Measurements from ENCODE around the gene WWOX.

WWOX gene

DNA sequence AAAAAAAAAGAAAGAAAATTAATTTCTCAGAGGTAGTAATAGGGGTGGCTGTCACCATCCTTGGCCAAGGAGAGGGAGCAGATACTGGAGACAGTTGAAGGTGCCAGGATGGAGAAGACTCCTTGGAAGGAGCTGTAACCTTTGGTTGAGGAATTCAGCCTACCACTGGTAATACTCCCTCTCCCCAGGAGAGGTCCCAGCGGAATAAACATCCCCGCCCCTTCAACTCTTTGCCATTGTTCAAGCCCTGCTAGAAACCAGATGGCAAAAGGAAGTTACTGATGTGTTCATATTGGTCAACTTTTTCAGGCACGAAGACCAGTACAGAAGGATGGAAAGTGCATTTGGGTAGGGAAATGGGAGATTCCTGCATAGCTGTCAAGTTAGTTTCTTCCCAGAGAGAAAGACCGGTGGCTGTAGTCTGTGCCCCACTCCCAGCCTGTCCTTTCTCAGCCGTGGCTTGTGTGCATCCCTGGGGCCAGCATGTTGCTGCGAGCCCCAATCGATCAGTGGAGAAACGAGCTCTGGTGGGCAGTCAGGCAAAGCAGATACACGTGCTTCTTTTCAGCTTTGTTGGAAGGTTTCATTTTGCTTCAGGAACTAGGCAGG, 889.0 kb downstream of the WWOX start:
- H3K27me3 ChIP-seq (ENCODE audit: insufficient read depth, low read length, poor library complexity): no peaks in the 10 kb centered on the region
- H4K20me1 ChIP-seq (ENCODE audit: insufficient read depth, low read length): no peaks in the 10 kb centered on the region
- DNase-seq (no peak), ATAC-seq (ENCODE audit: insufficient read depth, low read depth) (no peak)
- no peak for TF ChIP-seq EZH2 (IDR thresholded peaks at IDR 0.05; ENCODE audit: borderline replicate concordance, low read depth, low read length, severe bottlenecking)
- TF ChIP-seq, protein P1, sequence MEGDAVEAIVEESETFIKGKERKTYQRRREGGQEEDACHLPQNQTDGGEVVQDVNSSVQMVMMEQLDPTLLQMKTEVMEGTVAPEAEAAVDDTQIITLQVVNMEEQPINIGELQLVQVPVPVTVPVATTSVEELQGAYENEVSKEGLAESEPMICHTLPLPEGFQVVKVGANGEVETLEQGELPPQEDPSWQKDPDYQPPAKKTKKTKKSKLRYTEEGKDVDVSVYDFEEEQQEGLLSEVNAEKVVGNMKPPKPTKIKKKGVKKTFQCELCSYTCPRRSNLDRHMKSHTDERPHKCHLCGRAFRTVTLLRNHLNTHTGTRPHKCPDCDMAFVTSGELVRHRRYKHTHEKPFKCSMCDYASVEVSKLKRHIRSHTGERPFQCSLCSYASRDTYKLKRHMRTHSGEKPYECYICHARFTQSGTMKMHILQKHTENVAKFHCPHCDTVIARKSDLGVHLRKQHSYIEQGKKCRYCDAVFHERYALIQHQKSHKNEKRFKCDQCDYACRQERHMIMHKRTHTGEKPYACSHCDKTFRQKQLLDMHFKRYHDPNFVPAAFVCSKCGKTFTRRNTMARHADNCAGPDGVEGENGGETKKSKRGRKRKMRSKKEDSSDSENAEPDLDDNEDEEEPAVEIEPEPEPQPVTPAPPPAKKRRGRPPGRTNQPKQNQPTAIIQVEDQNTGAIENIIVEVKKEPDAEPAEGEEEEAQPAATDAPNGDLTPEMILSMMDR (IDR thresholded peaks at IDR 0.05; ENCODE audit: borderline replicate concordance, extremely low read depth, low read length, poor library complexity, severe bottlenecking): no peak
- no peak overlapping the region for H3K9ac ChIP-seq (ENCODE audit: low read depth, low read length)
- no peak overlapping the region for H2AFZ ChIP-seq (ENCODE audit: low read depth, low read length)
- H3K4me2 ChIP-seq (ENCODE audit: insufficient read depth, low read length): no peak overlapping the region
- no peaks in the 10 kb centered on the region for H3K9me3 ChIP-seq (ENCODE audit: insufficient read depth, low read length, severe bottlenecking)
- H3K4me1 ChIP-seq (ENCODE audit: insufficient read depth, low read length): no peaks in the 10 kb centered on the region
- H3K36me3 ChIP-seq (ENCODE audit: insufficient read depth, low read length): no peaks in the 10 kb centered on the region
- H3K79me2 ChIP-seq (ENCODE audit: insufficient read depth, low read length): no peaks in the 10 kb centered on the region
- H3K27ac ChIP-seq (ENCODE audit: low read length): no peak overlapping the region
- H3K4me3 ChIP-seq (ENCODE audit: low read depth in 1 of 2, low read length in 2 of 2): no peak overlapping the region

DNA sequence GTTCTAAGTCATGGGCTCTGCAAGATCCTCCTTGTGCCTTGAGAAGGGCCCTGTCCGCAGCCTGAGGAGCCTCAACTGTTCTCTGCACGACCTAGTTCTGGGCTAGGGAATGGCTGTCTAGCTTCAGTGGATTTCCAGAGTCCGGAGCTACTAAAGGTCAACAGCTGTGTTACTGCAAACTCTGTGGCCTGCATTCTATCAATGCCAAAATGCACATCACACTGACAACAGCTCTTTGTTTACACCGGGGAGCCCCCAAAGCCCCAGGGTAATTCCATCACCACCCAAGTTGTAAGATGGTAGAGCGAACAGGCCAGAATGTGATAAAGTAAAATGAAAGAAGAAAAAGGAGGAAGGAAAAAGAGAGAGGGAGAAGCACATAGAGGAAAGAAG, 890.9 kb downstream of the WWOX start:
- Histone ChIP-seq H3K79me2 (ENCODE audit: insufficient read depth, low read length) (no peaks in the 10 kb centered on the region), H3K27me3 (ENCODE audit: insufficient read depth, low read length, poor library complexity) (no peaks in the 10 kb centered on the region), H3K4me3 (ENCODE audit: low read depth in 1 of 2, low read length in 2 of 2) (no peak overlapping the region), H4K20me1 (ENCODE audit: insufficient read depth, low read length) (no peaks in the 10 kb centered on the region), H3K27ac (ENCODE audit: low read length) (no peak overlapping the region), H3K36me3 (ENCODE audit: insufficient read depth, low read length) (no peaks in the 10 kb centered on the region), H3K4me2 (ENCODE audit: insufficient read depth, low read length) (no peak overlapping the region), H3K9me3 (ENCODE audit: insufficient read depth, low read length, severe bottlenecking) (no peaks in the 10 kb centered on the region), H3K4me1 (ENCODE audit: insufficient read depth, low read length) (peaks cover 4% of the 10 kb centered on the region), H2AFZ (ENCODE audit: low read depth, low read length) (no peak overlapping the region), H3K9ac (ENCODE audit: low read depth, low read length) (no peak overlapping the region)
- ATAC-seq (ENCODE audit: insufficient read depth, low read depth) (no peak), DNase-seq (no peak)
- no peak for TF ChIP-seq EZH2 (IDR thresholded peaks at IDR 0.05; ENCODE audit: borderline replicate concordance, low read depth, low read length, severe bottlenecking)
- TF ChIP-seq, protein P1 (IDR thresholded peaks at IDR 0.05; ENCODE audit: borderline replicate concordance, extremely low read depth, low read length, poor library complexity, severe bottlenecking): no peak

DNA sequence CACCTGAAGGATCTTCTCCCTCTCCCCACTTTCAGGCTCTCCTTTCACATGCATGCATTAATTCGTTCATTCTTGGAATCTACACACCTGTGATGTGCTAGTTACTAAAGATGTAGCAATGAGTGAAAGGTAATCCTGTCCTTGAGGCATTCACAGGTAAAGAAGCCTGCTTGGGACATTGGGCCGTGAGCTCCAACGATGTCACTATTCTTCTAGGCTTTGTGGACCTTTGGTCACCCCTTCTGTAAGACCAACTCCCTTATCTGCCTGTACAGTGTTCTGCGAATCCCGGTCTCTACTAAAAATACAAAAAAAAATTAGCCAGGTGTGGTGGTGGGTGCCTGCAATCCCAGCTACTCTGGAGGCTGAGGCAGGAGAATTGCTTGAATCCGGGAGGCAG, 892.5 kb downstream of the WWOX start:
- Histone ChIP-seq H4K20me1 (ENCODE audit: insufficient read depth, low read length) (no peaks in the 10 kb centered on the region), H3K27ac (ENCODE audit: low read length) (no peak overlapping the region), H3K27me3 (ENCODE audit: insufficient read depth, low read length, poor library complexity) (no peaks in the 10 kb centered on the region), H3K9ac (ENCODE audit: low read depth, low read length) (no peak overlapping the region), H3K4me3 (ENCODE audit: low read depth in 1 of 2, low read length in 2 of 2) (no peak overlapping the region), H3K4me2 (ENCODE audit: insufficient read depth, low read length) (no peak overlapping the region), H3K9me3 (ENCODE audit: insufficient read depth, low read length, severe bottlenecking) (no peaks in the 10 kb centered on the region), H2AFZ (ENCODE audit: low read depth, low read length) (no peak overlapping the region), H3K36me3 (ENCODE audit: insufficient read depth, low read length) (no peaks in the 10 kb centered on the region), H3K79me2 (ENCODE audit: insufficient read depth, low read length) (no peaks in the 10 kb centered on the region), H3K4me1 (ENCODE audit: insufficient read depth, low read length) (peaks cover 17% of the 10 kb centered on the region)
- no peak for TF ChIP-seq EZH2 (IDR thresholded peaks at IDR 0.05; ENCODE audit: borderline replicate concordance, low read depth, low read length, severe bottlenecking)
- TF ChIP-seq, protein P1 (IDR thresholded peaks at IDR 0.05; ENCODE audit: borderline replicate concordance, extremely low read depth, low read length, poor library complexity, severe bottlenecking): no peak
- ATAC-seq (ENCODE audit: insufficient read depth, low read depth) (no peak), DNase-seq (no peak)
